Activated CD4-positive, CD25-positive, alpha-beta regulatory T cell treated with anti-CD3 and anti-CD28 coated beads, Interleukin-2, amount 50 U/mL, for 72 hours (primary cell): ENCODE measurements around the gene FILIP1L.
"Not testable (repeated sequence)": the region's sequence is repeated elsewhere in the genome, so short reads cannot be mapped to it uniquely, and the experiment has no call there.

Experiments
- DNase-seq: peaks from one replicate; pipeline ENCODE4 v3.0.0; 2021

The FILIP1L gene

DNA sequence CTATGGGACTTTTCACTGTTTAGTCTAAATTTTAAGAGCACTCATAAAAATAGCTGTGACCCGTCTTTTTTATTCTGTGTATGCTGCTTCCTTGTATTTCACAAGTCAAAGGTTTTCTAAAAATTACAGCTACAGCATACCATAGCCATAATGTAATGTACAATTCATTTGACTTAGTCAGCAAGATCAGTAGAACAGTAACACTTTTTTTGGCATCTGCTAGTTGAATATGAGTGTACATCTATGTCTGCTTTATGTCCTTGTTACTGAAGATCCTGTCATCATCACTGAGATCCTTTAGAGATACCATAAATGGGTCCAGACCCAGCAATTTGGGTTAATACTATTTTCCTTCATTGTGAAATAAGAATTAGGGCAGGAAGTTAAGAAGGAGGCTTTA, 254.5 kb downstream of the FILIP1L start:
- DNase-seq: no peak

DNA sequence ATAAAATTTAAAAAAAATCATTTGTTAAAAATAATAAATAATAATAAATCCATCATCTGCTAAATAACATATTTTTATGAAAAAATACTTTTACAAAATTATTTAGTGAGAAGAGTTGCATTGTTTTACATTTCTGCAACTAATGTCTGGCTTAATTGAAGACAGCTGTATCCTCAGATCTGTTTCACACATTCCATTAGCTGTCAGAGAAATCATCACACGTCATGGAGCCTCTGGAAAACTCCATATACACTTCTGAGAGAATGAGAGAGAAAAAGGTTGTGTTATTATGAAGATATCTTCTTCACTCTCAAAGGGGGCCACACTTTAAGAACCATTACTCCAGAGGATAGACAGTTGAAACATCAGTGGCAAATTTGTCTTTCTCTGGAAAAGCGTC, 255.8 kb downstream of the FILIP1L start:
- DNase-seq: no peak

DNA sequence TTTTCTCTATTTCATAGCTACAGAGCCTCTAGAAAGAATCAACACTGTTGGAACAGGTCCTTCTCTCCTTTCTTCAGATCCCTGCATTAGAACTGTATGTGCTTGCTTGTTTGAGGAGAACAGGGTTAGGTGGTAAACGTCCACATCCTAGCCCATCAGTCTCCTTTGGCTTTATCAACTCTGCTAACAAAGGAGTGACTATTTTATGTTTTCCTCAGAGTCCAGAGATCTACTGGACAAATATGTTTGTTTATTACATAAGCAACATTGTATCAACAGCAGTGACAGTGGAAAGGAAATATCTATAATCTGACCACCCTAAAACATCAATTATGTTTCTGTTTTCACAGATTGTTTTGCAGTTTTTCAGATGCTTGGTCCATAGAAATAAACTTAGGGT, 257.0 kb downstream of the FILIP1L start:
- no peak for DNase-seq

DNA sequence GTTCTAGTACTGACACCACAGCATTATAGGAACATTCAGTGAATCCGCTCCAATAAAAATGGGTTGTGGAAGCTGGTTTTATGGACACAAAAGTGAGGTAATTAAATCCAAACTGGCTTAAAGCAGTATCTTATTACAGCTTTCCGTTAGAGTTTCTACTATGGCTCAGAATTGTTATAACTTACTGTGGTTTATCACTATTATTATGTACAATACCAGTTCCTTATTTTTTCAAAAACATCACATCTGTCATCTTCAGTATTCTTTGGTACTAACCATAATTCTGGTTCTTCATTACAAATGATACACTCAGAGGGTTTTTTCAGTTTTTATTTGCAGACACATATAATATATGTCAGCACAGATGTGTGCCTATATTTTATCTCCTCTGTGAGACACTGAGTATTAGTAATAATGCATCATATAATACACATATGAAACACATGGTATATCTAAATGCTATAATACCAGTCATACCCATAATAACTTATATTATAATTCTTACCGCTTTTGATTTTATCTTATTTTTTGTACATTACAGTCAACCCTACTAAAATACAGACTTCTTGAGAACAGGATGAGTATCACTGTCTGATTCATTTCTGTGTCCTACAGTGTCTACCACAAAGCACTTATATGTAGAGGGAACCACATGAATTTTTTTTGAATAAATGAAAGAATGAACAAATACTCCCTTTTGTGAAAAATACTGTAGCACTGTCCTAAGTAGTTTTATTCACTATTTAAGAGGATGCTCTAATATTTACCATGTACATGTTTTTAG, 257.7 kb downstream of the FILIP1L start:
- no peak for DNase-seq

DNA sequence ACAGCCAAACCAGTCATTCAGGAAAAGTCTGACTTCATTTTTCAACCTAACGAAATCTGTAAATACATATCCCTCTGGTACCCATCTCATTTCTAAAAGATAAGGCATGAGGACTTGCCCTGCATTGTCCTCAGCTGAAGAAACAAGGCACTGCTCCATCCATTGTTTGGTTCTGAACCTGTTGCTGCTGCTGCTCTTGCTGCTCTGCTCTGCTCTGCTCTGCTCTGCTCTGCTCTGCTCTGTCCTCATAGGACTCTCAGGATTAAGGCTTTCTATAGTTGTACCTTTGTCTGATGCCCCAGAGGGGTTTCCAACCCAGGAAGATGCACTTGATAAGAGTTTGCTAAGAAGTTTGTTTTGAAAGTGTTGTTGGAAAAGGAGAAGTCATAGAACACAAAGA, 258.4 kb downstream of the FILIP1L start:
- DNase-seq: no peak

DNA sequence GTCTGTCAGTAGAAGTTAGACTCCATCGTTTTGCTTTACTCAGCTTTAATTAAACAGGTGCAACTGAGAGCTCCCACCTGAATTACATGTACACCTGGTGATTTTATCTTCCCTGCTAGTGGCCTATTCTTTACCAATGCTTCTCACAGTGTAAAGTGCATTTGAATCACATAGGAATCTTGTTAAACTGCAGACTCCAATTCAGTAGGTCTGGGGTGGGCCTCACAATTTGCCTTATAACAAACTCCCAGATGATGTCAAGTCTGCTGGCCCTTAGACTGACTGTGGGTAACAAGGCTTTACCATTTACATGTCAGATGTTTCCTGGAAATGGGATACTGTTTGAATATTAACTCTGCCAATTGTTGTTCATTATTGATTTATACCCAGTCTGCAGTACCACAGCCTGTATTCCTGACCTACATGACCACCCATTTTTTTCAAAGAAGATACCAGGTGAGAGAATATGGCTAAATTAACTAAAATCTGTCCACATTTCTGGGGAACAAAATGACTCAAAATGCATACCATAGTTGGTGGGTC, 259.5 kb downstream of the FILIP1L start:
- no peak for DNase-seq

DNA sequence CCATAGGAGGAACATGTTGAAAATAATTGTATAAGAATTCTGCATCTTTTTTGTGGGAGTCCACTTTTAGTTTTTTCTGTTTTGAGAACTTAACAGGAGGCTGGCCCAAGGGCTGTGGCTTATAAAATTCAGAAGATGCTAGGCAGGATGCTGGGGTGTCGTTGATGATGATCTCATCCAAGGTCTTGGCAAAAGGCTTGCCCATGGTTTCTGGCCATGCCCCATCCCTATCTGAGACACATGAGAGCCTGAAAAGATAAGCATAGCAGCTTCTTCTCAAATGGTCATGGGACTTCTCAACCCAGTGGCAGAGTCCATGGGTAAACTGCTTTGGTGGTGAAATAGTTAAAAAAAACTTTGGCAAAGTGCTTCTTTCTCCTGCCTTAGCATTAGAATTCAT, 261.4 kb downstream of the FILIP1L start:
- DNase-seq: no peak

DNA sequence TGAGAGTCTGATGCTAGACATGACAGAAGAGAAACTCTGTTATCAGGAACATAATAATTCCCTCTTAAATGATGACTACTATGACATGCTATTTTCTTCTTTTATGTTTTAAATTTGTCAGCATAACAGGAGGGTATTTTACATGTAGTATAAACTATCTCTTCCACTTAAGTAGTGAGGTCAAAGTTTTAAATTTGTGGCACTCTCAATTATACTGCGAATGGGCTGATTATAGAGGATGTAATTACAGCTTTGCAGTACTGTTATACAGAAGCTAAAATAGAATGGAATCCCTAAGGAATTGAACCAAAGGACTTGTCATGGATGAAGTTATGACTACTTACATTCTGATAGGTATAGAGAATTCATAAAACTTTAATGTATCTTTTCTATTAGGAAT, 262.3 kb downstream of the FILIP1L start:
- no peak for DNase-seq

DNA sequence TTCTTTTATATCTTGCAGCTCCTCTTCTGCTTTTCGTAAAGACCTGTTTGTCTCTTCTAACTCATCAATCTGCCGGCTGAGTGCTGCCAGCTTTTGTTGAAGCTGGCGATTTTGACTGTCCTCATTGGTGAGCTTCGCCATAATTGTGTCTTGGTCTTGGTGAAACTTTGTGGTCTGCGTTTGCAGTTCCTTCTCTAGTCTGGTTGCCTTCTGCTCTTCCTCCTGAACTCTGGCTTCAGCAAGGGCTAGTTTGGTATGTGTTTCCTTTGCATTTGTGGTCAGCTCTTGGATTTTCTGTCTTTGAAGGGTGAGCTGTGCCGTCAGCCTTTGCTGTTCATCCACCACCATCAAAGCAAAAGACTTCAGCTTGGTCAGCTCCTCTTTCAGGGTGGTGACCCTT, 263.7 kb downstream of the FILIP1L start:
- DNase-seq: no peak

DNA sequence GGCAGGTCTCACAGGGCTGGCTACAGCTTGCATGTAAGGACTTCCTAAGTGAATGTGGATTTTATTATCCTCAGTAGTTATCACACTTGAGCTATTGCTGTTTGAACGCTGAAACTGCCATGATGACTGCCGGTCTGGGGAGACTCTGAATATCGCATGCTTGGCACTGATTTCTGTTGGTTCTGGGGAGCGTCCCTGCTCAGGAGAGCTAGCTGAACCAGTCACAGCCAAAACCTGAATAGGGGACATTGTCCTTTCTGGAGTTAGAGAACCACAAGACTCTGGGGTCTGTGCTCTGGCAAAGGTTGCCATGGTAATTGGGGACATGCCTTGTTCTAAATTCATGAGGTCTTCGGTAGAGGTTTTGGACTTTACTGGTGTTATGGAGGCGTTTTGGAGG, 265.9 kb downstream of the FILIP1L start:
- no peak for DNase-seq

DNA sequence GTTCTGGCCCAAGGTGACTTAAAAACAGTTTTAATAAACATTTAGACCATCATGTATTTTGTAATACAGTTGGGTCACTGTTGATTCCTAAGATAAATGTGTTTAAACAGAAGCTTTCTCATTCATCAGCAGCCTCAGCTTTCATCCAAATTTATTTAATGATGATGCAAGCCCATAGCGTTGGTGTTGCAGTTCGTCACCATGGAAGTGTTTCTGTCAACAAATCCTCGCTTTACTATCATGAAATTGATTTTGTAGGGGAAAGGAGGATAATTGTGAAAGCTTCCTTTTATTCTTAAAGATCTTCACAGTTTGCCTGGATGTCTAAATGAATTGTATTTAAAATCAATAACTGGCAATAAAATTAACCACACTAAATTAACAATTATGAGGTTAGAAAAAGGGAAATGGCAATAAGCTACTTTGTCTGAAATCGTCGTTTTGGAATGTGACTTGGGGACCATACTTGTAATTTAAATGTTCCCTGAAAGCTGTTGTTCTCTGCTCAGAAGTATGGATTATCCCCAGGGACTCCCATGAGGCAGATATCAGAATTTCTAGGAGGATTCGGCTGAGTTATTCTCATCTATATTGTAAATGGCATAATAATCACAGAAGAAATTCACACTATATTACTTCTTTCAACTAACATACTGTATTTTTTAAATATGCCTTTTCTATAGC, 267.7 kb downstream of the FILIP1L start:
- no peak for DNase-seq

DNA sequence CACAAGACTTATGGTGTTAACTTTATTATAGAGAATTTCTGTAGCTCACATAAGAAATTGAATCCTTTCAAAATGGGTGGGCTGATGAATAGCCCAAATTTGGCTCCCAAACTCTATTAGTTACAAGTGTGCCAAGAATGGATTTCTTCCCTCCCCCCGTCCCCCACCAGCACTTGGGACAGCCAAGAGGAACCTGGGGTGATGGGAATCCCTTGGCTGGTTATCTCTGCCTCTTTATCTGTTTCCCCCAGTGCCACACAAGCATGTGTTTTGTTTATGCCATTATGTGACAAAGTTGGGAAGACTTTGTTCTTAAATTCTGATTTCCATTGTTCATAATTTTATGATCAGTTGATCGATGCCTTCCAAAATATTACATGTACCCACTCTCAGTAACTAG, 268.3 kb downstream of the FILIP1L start:
- no peak for DNase-seq

DNA sequence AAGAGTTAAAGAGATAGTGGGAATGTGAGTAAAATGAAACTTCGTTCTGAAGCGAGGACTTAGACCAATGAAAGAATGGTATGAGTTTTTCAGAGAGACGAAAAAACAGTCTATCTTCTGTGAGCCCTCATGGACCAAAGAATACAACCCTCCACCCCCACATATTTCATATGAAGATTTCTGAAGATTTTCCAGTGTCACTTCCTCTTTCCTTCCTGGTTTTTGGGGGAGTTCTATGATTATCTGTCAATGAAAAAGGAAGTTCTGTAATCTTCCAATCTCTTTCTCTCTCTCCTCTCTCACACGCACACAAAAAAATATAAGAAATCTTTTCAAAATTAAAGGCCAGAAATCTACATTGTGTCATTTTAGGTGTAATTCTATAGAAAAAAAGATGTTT, 269.0 kb downstream of the FILIP1L start:
- DNase-seq: no peak

DNA sequence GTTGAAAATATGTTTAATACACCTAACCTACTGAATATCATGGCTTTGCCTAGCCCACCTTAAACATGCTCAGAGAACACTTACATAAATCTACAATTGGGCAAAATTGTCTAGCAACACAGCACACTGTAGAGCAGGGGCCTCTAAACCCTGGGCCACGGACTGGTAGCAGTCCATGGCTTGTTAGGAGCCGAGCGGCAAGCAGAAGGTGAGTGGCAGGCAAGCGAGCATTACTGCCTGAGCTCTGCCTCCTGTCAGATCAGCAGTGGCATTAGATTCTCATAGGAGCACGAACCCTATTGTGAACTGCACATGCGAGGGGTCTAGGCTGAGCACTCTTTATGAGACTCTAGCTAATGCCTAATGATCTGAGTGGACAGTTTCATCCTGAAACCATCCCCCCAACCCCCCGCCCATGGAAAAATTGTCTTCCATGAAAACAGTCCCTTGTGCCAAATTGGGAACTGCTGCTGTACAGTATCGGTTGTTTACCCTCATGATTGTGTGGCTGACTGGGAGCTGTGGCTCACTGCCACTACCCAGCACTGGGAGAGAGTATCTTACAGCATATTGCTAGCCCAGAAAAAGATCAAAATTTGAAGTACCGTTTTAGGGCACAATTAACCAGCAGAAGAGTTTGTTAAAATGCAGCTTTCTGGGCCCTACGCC, 270.6 kb downstream of the FILIP1L start:
- no peak for DNase-seq

DNA sequence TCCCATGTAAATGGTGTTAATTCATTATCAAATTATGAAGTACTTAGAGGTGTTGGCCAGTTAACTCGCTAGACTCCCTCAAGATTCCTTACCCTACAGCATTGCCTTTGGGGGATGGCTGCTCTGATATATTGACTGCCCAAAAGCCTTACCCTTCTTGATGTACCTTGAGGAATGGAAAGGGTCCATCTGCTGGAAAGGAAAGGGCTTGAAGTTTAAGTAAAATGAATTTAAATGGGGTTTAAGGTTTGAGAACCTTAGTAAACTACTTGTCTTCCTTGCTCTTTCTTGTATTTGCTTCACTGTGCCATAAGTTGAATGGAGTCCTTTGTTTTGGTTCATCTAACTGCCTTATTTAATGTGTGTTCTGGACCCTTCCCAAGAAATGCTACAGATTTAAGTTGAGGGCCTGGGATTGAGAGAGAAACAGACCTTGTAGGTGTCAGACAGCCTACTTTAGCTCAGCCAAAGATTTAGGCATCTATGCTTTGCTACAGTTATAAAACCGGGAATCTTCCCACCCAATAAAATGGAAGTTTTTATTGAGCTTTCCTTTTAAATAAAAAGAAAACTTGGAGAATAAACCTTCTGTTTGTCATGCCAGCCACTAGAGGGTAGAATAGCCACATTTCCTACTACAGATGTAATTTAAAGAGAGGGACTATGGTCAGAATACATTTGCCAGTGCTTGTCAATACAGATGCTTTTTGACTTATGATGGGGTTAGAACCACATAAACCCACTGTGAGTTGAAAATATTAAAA, 271.3 kb downstream of the FILIP1L start:
- no peak for DNase-seq

DNA sequence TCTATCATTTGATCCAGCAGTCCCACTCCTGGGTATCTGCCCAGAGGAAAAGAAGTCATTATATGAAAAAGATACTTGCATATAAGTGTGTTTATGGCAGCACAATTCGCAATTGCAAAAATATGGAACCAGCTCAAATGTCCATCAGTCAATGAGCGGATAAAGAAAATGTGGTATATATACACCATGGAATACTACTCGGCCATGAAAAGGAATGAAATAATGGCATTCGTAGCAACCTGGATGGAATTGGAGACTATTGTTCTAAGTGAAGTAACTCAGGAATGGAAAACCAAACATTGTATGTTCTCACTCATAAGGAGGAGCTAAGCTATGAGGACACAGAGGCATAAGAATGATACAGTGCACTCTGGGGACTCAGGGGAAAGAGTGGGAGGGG, 272.4 kb downstream of the FILIP1L start:
- not testable (repeated sequence) for DNase-seq

DNA sequence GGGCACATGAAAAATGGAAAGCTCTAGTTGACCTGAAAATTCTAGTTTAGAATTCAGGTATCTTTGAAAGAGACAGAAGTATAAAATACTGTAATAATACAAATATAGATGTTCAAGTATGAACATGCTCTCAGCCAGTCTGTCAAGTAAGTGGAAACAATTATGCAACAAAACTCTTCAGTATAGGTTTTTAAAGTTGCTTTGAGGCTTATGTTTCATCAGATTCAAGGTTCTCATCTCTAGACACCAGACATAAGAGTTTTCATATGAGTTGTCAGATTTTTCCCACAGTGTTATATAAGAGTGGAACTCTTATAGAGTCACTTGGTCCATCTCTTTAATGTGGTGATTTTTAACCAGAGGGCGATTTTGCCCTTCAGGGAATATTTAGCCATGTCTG, 274.7 kb downstream of the FILIP1L start:
- DNase-seq: no peak

DNA sequence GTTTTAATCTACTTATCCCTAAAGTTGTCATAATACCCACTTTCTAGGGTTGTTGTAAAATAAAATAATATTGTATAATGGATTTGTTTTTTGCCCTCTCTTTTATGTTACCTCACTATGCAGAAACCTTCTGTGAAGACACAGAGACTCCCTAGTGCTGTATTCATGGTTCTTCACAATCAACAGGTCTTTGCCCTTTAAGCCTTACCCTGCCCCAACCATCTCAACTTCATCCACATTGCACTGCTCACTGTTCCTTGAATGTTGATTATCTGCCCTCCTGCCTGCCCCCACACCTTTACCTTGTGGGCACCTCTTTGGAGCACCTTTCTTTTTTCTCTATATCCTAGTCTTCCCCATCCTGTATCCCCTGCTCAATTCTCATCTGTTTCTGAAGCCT, 275.5 kb downstream of the FILIP1L start:
- no peak for DNase-seq

DNA sequence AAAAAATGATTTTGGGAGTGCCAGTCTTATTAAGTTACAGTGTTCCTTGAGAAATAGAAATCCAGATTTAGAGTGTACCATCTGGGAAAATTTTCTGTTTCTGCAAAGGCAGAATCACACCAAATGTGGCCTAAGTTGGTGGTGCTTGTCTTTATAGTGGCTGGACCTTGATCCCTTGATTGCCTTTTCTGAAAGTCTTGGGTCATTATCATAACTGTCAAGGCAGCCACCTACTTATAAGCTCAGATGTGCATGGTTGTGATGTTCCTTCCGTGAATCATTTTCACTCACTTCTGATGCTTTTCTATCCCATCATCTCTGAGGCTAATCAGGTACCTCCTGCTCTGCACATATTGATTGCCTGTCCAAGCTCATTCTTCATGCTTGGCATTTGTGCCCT, 276.6 kb downstream of the FILIP1L start:
- no peak for DNase-seq

DNA sequence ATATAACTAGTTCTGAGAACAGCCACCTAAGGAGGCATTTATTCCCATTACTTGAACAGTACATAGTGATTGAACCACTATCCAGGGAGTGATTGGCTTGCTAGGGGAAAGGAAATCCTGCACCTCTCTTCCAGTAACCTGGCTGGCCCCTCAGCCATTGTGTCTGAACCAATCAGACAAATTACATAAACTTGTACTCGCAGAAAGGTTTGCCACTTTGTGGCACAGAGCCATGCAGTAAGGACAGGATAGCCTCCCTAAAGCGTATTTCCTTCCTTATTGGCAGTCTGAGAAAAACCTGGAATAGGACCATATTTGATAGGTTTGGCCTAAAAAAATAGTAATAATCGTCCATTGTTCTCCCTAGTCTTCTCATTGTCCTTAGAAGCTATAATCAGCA, 277.6 kb downstream of the FILIP1L start:
- no peak for DNase-seq

DNA sequence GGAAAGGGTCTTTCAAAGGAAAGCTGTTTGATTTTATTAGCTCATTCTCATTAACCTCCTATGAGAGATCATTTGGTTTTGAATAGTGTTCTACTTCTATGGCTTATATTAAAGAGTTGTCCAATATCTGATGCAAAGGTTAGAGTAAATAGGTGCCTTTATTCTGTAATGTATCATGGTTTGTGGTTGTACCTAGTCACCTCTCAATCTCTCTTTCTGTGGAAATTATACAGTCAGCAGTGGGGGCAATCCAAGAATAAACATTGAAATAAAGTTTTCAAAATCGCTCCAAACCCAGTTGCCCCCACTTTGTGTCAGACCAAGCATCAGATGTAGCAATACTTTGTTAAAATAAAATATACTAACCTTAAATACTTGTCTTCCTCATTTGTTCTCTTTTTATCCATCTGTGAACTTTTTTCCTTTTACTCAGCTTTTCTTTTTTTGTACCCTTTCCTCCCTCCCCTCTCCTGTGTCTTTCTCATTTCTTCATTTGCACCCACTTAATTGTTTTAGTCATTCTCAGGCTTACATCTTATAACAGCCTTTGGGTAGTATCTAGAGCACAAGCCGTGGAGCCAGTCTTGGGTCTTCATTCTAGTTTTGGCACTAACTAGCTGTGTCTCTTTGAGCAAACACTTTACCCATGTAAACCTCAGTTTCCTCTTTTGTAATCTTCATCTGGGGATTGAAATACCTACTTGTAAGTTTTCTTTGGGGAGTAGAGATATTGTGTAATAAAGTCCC, 279.9 kb downstream of the FILIP1L start:
- DNase-seq: no peak

DNA sequence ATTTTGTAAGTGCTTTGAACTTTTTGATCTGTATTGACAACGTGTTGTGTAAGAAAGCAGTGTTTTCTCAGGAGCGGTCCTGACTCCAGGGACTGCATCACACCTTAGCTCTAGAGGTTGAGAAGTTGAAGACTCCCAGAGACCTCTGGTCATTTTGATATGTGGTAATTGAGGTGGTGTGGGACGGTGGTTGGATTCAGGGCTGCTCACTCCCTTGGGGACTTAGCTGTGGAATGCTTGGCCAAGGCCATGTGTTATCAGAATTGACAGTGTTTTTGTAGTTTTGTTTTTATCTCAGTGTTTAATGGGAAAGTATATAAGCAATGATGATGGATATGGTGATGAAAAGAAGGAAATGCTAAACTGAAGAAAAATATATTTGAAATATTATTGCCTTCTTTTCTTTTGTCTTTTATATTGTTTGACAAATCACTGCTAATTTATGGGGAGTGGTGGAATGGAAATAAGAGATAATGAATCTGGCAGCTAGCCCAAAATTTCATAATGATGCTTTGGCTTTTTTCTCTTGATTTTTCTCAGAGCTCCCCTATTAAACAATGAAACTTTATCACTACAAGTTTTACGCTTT, 280.6 kb downstream of the FILIP1L start:
- DNase-seq: no peak
